NOMO-1 treated with DMSO at 0.1 percent for 48 hours (cell line): ENCODE data around the gene NRF1.
"Not testable (repeated sequence)": the region's sequence is repeated elsewhere in the genome, so short reads cannot be mapped to it uniquely, and the experiment has no call there.

ENCODE experiments used
- DNase-seq: peaks from one replicate; lab custom pipeline; 2025; ENCODE audit not compliant: unreplicated experiment; lab: John Stamatoyannopoulos, UW

The NRF1 gene

GRCh38 chr7:129611246-129612111 lies at the start of gene NRF1:
TSS of gene NRF1 (plus strand) at chr7:129611720. CDS start at chr7:129657352, 45,632 bp downstream.
- DNase-seq, result peak; percentile 42

GRCh38 chr7:129566323-129566722 lies 45.2 kb upstream of the NRF1 start:
- peak; percentile 5 for DNase-seq

DNA sequence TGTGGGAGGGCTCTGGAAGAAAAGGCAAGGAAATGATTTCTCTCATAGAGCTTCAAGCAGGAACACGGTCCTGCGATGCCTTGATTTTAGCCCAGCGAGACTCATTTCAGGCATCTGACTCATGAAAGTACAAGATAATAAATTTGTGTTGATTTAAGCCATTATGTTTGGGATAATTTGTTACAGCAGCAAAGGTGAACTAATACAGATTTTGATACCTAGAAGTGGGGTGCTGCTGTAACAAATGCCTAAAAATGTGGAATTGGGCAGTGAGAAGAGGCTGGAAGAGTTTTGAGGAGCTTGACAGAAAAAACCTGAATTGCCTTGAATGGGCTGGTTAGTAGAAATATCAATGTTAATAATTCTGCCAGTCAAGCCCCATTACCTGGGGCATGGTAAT lies 44.1 kb upstream of the NRF1 start:
- DNase-seq, result no peak

DNA sequence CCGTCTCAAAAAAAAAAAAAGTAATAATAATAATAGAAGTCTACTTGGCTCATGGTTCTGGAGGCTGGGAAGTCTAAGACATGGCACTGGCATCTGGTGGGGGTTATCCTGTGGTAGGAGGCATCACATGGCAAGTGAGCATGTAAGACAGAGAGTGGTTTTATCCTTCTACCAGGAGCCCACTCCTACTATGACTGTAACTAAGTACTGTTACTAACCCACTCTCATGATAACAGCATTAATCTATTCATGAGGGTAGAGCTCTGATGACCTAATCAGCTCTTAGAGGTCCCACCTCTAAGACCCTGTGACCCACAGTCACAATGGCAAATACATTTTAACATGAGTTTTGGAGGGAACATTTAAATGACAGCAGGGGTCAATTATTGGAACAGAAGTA lies 43.3 kb upstream of the NRF1 start:
- no peak for DNase-seq

- DNase-seq, result no peak
These were observed 42.2 kb upstream of the NRF1 start for GRCh38 chr7:129569326-129569725.

- no peak for DNase-seq
These were observed 41.7 kb upstream of the NRF1 start for GRCh38 chr7:129569811-129570215.

- no peak for DNase-seq
These were observed 40.3 kb upstream of the NRF1 start for GRCh38 chr7:129571201-129571600.

GRCh38 chr7:129572205-129572604 lies 39.3 kb upstream of the NRF1 start:
- no peak for DNase-seq

DNA sequence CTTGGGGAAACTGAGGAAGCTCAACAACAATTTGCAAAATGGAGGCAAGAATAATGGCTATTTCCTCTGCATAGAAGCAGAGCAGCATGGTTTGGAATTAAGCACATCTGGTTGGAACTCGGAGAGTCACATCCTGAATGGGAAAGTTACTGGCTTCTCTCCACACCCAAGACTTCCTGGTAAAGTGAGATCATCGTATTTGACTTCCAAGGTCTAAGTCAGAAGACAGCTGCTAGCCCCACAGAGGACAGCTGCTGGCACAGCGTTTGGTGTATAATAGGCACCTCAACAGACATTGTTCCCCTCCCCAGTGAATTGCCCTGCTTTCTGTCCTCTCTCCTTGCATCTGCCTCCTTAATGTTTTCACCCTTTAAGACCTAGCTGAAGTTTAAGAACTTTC lies 37.0 kb upstream of the NRF1 start:
- DNase-seq, result no peak

DNA sequence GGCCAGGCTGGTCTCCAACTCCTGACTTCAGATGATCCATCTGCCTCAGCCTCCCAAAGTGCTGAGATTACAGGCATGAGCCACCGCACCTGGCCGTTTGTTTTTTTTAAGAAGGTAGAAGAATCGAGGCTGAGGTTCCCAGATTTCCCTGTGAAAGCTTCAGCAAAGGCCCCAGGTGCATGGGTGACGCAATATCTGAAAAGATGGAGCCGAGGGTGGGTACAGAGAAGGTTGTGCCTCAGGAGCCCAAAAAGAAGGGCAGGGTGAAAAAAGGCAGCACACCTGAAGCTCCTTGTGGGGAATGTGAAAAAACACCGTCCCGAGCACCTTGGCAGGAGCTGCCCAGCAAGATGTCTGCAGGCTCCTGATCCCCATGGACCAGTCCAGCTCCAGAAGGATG lies 35.8 kb upstream of the NRF1 start:
- no peak for DNase-seq

GRCh38 chr7:129576138-129576537 lies 35.4 kb upstream of the NRF1 start:
- DNase-seq, result no peak

DNA sequence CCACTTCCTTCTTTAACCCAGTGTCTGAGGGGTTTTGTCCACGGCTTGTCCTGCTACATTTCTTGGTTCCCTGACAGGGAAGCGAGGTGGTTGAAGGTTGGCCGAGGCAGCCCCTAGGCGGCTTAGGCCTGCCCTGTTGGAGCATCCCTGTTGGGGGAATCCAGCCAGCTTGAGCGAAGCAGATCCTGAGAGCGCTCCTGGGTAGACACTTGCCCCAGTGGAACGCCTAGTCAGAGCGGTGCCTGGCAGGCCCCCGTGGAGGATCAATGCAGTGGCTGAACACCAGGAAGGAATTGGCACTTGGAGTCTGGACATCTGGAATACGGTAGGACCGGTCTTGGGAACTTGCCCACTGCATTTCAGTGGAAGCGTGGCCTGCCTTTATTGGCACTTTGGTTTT lies 32.7 kb upstream of the NRF1 start:
- no peak for DNase-seq

DNA sequence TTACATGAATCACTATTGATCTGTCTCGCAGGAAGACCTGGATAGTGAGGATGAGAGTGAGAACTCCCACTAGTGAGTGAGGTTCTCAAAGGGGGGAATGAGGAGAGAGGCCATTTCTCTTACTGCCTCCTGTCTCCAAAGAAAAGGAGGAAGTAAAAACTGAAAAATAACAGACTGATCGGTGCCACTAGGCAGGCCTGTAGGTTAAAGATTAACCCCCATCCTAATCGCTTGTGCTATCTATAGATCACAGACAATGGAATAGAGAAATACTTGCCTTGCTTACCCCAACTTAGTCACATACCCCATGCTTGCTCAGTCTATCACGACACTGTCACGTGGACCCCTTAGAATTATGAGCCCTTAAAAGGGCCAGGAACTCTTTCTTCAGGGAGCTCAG lies 25.3 kb upstream of the NRF1 start:
- not testable (repeated sequence) for DNase-seq

DNA sequence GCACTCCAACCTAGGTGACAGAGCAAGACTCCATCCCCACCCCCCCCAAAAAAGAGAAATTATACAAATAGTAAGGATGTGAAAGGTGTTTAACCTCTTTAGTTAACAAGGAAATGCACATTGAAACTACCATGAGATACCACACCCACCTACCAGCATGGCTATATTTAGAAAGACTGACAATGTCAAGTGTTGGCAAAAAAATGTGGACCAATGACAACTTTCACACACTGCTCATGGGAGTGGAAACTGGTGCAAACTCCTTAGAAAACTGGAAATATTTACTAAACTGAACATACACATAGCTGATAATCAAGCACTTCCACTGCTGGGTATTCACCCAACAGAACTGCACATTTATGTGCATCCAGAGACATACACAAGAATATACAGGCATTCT lies 23.3 kb upstream of the NRF1 start:
- no peak for DNase-seq

DNA sequence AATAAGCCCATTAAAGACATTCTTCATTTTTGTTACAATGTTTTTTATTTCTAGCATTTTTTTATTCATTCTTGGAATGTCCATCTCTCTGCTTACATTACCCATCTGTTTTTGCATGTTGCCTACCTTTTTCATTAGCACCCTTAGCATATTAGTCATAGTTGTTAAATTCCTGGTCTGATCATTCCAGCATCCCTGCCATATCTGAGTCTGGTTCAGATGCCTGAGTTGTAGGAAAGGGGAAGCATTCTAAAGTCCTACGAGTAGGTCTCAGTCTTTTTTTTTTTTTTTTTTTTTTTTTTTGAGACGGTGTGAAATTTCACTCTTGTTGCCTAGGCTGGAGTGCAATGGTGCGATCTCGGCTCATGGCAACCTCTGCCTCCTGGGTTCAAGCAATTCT lies 19.7 kb upstream of the NRF1 start:
- DNase-seq, result no peak

GRCh38 chr7:129596386-129596785 lies 15.1 kb upstream of the NRF1 start:
- not testable (repeated sequence) for DNase-seq

GRCh38 chr7:129597672-129598071 lies 13.8 kb upstream of the NRF1 start:
- DNase-seq, result no peak

GRCh38 chr7:129599174-129599573 lies 12.3 kb upstream of the NRF1 start:
- no peak for DNase-seq

DNA sequence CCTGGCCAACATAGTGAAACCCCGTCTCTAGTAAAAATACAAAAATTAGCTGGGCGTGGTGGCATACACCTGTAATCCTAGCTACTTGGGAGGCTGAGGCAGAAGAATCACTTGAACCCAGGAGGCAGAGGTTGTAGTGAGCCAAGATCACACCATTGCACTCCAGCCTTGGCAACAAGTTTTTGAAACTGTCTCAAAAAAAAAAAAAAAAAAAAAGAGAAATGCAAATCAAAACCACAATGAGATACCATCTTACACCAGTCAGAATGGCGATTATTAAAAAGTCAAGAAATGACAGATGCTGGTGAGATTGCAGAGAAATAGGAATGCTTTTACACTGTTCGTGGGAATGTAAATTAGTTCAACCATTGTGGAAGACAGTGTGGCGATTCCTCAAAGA lies 7.9 kb upstream of the NRF1 start:
- not testable (repeated sequence) for DNase-seq

DNA sequence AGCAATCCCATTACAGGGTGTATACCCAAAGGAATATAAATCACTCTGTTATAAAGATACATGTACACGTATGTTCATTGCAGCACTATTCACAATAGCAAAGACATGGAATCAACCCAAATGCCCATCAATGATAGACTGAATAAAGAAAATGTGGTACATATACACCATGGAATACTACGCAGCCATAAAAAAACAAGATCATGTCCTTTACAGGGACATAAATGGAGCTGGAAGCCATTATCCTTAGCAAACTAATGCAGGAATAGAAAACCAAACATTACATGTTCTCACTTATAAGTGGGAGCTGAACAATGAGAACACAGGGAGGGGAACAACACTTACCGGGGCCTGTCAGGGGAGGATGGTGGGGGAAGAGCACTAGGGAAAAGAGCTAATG lies 7.5 kb upstream of the NRF1 start:
- not testable (repeated sequence) for DNase-seq

DNA sequence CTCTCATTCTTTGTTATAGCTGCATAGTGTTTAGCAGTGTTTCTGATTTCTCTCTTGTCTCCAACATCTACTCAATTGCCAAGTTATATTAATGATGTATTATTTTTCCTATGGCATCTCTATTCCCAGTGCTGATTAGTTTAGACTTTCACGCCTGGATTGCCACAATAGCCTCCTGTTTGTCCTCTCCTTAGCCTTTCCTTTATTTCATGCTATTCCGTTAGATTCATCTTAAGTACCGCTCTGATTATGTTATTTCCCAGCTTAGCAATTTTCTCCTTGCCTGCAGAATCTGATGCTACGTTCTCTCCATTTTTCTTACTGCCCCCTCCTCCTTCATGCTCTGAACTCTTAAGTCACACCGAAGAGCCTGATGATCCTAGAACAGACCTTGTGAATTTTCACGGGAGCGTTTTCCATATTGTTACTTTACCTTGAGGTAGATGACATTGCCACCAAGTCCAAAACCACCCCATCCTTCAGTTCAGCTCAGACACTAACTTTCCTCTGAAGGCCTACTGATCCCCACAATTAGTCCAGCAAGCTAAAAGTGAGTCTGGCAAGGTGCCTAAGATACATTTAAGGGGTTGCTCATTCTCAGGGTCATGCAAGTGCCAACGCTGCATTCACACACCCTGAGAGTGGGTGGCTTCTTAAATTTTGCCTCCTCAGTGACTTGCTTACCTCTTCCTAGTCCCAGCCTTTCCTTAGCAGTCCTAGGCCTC lies 6.6 kb upstream of the NRF1 start:
- DNase-seq, result no peak

DNA sequence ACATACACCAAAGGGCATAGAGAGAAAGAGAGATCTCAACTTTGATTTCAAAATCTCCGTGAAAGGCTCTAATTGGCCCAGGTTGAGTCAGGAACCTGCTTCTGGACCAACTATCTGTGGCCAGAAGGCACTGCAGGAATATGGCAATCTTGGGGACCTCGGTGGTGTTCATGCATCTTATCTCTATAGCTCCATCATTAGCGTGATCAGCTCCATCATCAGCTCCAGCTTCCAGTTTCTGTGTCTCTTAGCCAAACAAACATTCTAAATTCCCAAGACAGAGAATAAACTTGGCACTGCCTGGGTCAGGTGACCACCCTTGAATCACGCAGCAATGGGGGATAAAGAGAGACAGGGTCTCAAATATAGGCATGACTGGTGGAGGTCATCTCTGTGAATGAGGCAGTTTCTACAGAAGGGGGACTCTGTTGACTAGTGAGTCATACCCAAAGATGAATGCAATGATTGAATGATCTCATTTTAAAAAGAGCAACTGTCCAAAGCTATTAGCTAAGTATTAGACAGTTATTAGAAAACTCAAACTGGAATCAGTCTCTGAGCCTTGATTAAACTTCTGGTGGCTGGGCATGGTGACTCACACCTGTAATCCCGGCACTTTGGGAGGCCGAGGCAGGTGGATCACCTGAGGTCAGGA lies 5.4 kb upstream of the NRF1 start:
- no peak for DNase-seq
